Esophagus (tissue), 2 donors: Measurements from ENCODE around the gene USP20. TPM values are rescaled to one million over a fixed set of nuclear protein-coding genes. Genes with fewer than 3 reads are reported as not detected.

Experiments
- H3K27ac ChIP-seq, 2 donors: one replicate each; pipeline ENCODE4 v1.5.1; 2013; ENCODE audit warnings: low read depth in 2 of 2, mild to moderate bottlenecking in 2 of 2, inconsistent platforms in 1 of 2, low read length in 1 of 2, moderate library complexity in 1 of 2
- H3K27me3 ChIP-seq, 2 donors: one replicate each; pipeline ENCODE4 v1.6.1; 2013; ENCODE audit warnings: low read length in 2 of 2, control low read depth in 1 of 2, mild to moderate bottlenecking in 1 of 2; ENCODE audit not compliant: insufficient read depth in 2 of 2, control insufficient read depth in 1 of 2
- H3K36me3 ChIP-seq, 2 donors: one replicate each; pipeline ENCODE4 v1.6.1; 2013; ENCODE audit warnings: low read length in 1 of 2; ENCODE audit not compliant: control insufficient read depth in 2 of 2, insufficient read depth in 2 of 2
- H3K4me1 ChIP-seq, 2 donors: one replicate each; pipeline ENCODE4 v1.6.1; 2013; ENCODE audit warnings: low read length in 1 of 2; ENCODE audit not compliant: control insufficient read depth in 2 of 2, insufficient read depth in 2 of 2
- H3K4me3 ChIP-seq, 2 donors: one replicate each; pipeline ENCODE4 v1.5.1; 2013; ENCODE audit warnings: low read length in 2 of 2, mild to moderate bottlenecking in 2 of 2, low read depth in 1 of 2, moderate library complexity in 1 of 2
- H3K9me3 ChIP-seq, 2 donors: one replicate each; pipeline ENCODE4 v1.6.1; 2013; ENCODE audit warnings: mild to moderate bottlenecking in 2 of 2, low read depth in 1 of 2, low read length in 1 of 2, moderate library complexity in 1 of 2; ENCODE audit not compliant: control insufficient read depth in 2 of 2, insufficient read depth in 1 of 2
- WGBS, 2 donors: extraction: QIAGEN DNeasy Blood & Tissue Kit; methylation state at CpG; one replicate each; pipeline ENCODE4 v1.1.7; 2013; 5-methylcytosine and 5-hydroxymethylcytosine counted together
- polyA plus RNA-seq, 2 donors: library from polyadenylated mRNA; stranded (reverse); fragments of 200-250 nt; gene quantifications; one replicate each; pipeline ENCODE4 v1.2.3, GENCODE V29; 2013
- donor health status: healthy with polysubstance abuse.
- donor health status: Bipolar disorder and iron deficiency.

Gene USP20
- polyA plus RNA-seq, 2 donors: 15.1 to 20.7 TPM

DNA sequence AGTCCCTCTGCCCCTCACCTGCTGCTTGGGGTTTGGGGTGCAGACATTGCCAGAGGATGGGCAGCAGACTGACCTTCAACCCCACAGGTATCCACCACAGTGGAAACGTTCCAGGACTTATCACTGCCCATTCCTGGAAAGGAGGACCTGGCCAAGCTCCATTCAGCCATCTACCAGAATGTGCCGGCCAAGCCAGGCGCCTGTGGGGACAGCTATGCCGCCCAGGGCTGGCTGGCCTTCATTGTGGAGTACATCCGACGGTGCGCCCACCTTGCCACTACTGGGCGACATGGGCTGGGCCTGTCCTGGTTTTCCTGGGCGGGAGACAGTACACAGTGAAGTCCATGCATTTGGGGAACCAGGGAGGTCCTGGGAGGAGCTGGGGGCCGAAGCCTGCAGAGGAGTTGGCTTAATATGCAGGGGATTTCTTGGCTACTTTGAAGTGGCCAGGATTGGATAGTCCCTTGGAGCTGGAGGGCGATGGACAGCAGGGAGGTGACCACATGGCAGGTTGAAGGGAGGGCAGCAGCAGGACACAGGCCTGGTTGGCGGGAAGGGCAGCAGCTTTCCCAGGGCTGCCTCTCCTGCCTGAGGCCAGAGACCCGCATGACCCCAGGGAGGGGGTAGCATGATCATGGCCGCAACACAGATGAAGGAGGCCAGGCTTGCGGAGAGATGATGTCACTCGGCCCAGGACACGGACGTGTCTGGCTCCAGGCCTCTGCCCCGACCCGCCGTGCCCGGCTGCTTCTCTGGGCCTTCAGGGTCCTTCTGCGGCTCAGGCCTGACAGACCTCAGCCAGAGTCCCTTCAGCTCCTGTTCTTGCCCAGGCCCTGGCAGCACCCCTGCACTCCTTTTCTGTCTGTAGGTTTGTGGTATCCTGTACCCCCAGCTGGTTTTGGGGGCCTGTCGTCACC, 34.6 kb downstream of the USP20 start:
- no peak overlapping the region for H3K4me3 ChIP-seq
- peaks cover 12 to 33% of the 10 kb centered on the region in 2 donors for H3K36me3 ChIP-seq
- peaks cover 0 to 2% of the 10 kb centered on the region in 2 donors for H3K4me1 ChIP-seq
- peak overlapping the region in 1 of 2 donors; percentile 60 for H3K27ac ChIP-seq
- no peaks in the 10 kb centered on the region for H3K9me3 ChIP-seq
- no peaks in the 10 kb centered on the region for H3K27me3 ChIP-seq
- WGBS, 2 donors: 91 to 93% methylated on average over 24 of the region's 24 CpGs

GRCh38 chr9:129871046-129871445, 35.8 kb downstream of the USP20 start:
- Histone ChIP-seq H3K27ac (no peak overlapping the region), H3K36me3 (peaks cover 6 to 38% of the 10 kb centered on the region in 2 donors), H3K4me1 (peaks cover 0 to 2% of the 10 kb centered on the region in 2 donors), H3K27me3 (no peaks in the 10 kb centered on the region), H3K4me3 (no peak overlapping the region), H3K9me3 (no peaks in the 10 kb centered on the region)
- WGBS, 2 donors: 91 to 96% methylated on average over 11 of the region's 11 CpGs

- WGBS, 2 donors: 82% methylated on average over 16 of the region's 16 CpGs
- Histone ChIP-seq H3K4me3 (no peak overlapping the region), H3K36me3 (peaks cover 6 to 31% of the 10 kb centered on the region in 2 donors), H3K27me3 (no peaks in the 10 kb centered on the region), H3K4me1 (peaks cover 0 to under 1% of the 10 kb centered on the region in 2 donors), H3K27ac (no peak overlapping the region), H3K9me3 (no peaks in the 10 kb centered on the region)
These were observed 38.4 kb downstream of the USP20 start for GRCh38 chr9:129873563-129874190.

DNA sequence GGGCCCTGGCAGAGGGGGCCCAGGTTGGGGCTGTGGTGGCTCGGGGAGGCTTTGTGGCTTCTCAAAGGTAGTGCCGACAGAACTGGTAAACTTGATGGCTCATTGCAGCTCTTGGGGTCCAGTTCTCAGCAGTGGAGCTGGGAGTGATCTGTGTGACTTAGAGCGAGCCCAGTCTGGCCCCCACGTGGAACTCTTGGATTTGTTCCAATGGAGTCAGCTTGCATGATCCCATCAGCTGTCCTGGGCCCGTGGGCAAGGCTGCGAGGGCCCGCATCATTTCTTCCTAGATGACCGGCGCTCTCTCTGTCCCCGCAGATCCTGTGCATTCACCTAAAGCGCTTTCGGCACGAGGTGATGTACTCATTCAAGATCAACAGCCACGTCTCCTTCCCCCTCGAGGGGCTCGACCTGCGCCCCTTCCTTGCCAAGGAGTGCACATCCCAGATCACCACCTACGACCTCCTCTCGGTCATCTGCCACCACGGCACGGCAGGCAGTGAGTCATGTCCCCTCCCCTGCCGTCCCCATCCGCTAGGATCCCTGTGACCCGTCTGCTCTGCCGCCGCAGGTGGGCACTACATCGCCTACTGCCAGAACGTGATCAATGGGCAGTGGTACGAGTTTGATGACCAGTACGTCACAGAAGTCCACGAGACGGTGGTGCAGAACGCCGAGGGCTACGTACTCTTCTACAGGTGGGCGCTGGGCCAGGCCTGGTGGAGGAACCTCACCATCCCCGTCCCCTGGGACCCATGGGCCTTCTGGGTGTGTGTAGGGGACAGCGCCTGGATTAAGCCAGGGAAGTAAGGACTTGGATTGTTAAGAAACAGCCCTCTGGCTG, 39.2 kb downstream of the USP20 start:
- Histone ChIP-seq H3K4me1 (no peaks in the 10 kb centered on the region), H3K9me3 (no peaks in the 10 kb centered on the region), H3K4me3 (no peak overlapping the region), H3K27me3 (no peaks in the 10 kb centered on the region), H3K27ac (no peak overlapping the region), H3K36me3 (peaks cover 9 to 33% of the 10 kb centered on the region in 2 donors)
- WGBS, 2 donors: 90 to 92% methylated on average over 38 of the region's 38 CpGs

- Histone ChIP-seq H3K27me3 (no peaks in the 10 kb centered on the region), H3K4me3 (no peak overlapping the region), H3K27ac (no peak overlapping the region), H3K36me3 (peaks cover 13 to 38% of the 10 kb centered on the region in 2 donors), H3K4me1 (no peaks in the 10 kb centered on the region), H3K9me3 (no peaks in the 10 kb centered on the region)
- WGBS, 2 donors: 86 to 93% methylated on average over 23 of the region's 23 CpGs
These were observed 39.9 kb downstream of the USP20 start for GRCh38 chr9:129875181-129875611.

DNA sequence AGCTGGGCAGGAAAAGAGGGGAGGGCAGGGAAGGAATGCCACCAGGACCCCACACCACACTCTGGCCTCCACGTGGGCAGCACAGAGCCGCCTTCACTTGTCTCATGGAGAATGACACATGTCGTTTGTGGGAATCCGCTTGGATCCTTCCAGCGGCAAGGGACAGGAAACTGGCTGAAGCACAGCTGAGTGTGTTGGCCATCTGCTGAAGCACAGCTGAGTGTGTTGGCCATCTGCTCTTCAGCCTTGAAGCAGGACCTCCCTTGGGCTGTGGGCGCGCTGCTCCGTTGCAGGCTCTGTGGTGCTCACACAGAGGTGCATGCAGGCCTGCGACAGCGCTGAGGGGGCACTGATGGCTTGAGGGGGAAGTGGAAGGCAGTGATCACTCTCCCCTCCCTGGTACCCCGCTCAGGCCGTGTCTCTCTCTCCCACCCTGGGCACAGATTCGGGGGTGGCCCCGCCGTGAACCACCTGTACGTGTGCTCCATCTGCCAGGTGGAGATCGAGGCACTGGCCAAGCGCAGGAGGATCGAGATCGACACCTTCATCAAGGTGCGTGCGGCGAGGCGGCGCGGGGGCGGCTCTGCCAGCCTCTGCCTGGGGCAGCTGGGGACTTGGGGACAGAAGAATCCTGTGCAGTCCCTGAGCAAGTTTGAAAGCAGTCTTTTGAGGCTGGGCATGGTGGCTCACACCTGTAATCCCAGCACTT, 40.6 kb downstream of the USP20 start:
- Histone ChIP-seq H3K4me1 (no peaks in the 10 kb centered on the region), H3K27me3 (no peaks in the 10 kb centered on the region), H3K36me3 (peaks cover 18 to 44% of the 10 kb centered on the region in 2 donors), H3K9me3 (no peaks in the 10 kb centered on the region), H3K27ac (no peak overlapping the region), H3K4me3 (no peak overlapping the region)
- 91 to 95% methylated on average over 23 to 27 of the region's 27 CpGs for WGBS, 2 donors

DNA sequence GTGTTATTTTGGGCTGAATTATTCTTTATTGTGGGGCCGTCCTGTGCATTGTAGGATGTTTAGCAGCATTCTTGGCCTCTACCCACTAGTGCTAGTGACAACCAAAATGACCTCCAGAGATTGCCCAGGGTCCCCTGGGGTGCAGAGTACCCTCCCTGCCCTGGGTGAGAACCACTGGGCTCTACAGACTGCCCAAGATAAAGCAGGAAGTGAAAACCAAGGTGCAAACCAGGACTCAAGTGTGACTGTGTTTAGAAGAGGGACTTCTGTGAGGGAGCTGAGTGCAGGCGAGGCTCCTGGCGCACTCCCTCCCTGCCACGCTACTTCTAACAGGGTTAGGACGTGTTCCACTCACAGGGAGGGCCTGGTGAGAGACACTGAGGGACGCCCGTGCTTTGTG, 41.6 kb downstream of the USP20 start:
- 82 to 89% methylated on average over 7 of the region's 7 CpGs for WGBS, 2 donors

DNA sequence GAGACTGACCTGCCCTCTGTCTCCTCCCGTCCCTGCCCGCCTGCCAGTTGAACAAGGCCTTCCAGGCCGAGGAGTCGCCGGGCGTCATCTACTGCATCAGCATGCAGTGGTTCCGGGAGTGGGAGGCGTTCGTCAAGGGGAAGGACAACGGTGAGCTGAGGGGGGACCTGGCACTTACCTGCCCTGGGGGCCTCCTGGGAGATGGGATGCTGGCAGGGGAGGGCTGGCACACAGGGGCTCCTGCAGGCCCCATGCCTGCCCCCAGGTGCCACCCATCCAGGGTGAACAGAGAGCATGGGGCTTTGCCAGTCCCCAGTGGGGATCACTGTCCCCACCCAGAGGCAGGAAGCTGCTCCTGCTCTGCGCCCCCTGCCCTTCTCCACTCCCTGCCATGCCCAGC, 43.0 kb downstream of the USP20 start:
- Histone ChIP-seq H3K36me3 (peaks cover 25 to 50% of the 10 kb centered on the region in 2 donors), H3K27me3 (no peaks in the 10 kb centered on the region), H3K4me1 (no peaks in the 10 kb centered on the region), H3K4me3 (no peak overlapping the region), H3K27ac (no peak overlapping the region), H3K9me3 (no peaks in the 10 kb centered on the region)
- WGBS, 2 donors: 89 to 93% methylated on average over 11 of the region's 11 CpGs

More for the DNA sequence above, 41.6 kb downstream of the USP20 start:
- Histone ChIP-seq H3K4me3 (no peak overlapping the region), H3K36me3 (peaks cover 22 to 47% of the 10 kb centered on the region in 2 donors), H3K9me3 (no peaks in the 10 kb centered on the region), H3K27ac (no peak overlapping the region), H3K4me1 (no peaks in the 10 kb centered on the region), H3K27me3 (no peaks in the 10 kb centered on the region)
